Measurements from ENCODE around the gene APH1B.
"Not testable (repeated sequence)": the region's sequence is repeated elsewhere in the genome, so short reads cannot be mapped to it uniquely, and the experiment has no call there.

Gene APH1B

DNA sequence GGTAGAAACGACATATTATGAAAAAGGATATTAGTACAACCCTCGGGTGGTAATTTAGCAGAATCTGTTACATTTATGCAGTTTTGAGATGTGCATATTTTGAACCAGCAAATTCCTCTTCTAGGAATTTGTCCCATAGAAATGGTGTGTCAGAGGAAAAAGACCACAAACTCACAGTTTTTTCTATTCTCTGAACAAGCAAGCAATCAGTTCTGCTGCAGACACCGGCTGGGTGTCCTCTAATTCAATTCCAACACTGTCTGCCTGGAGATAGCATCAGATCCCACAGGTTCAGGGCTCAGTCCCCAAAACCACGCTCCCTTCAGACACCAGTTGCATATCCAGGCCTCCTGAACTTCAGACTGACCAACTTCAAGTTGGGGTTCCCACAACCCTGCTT is 36.4 kb downstream of the APH1B start:
- H3K9me3 ChIP-seq (ENCODE audit: control insufficient read depth, insufficient read depth, low read length), result no peaks in the 10 kb centered on the region
- no peaks in the 10 kb centered on the region; the same call in 1 of the 2 replicates for H3K4me1 ChIP-seq (ENCODE audit: control insufficient read depth, insufficient read depth, low read length)
- no peak overlapping the region for H3K27ac ChIP-seq (ENCODE audit: low read length)

DNA sequence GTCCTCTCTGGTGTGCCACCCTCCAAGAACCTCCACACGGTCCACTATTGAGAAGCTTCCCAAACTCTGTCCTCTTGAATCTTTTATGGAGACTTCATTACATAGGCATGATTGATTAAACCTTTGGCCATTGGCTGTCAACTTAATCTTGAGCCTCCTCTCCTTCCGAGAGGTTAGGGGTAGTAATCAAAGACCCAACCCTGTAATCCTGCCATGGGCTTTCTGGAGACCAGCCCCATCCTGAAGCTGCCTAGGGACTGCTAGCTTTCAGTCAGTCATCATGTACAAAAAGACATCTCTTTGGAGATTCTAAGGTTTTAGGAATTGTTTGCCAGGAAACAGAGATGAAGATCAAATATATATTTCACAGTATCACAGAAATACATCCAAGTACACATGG is 37.0 kb downstream of the APH1B start:
- Histone ChIP-seq H3K4me1 (ENCODE audit: control insufficient read depth, insufficient read depth, low read length) (no peaks in the 10 kb centered on the region; the same call in 1 of the 2 replicates), H3K4me3 (ENCODE audit: low read length) (no peak overlapping the region), H3K27ac (ENCODE audit: low read length) (no peak overlapping the region), H3K9me3 (ENCODE audit: control insufficient read depth, insufficient read depth, low read length) (no peaks in the 10 kb centered on the region), H3K36me3 (ENCODE audit: control insufficient read depth, insufficient read depth, low read length) (no peaks in the 10 kb centered on the region), H3K27me3 (ENCODE audit: control insufficient read depth, insufficient read depth, low read length) (no peaks in the 10 kb centered on the region)
- no CpG with 5 or more reads among the region's 2 CpGs for WGBS (ENCODE audit: insufficient coverage, insufficient read length)
- no peak for DNase-seq (ENCODE audit: low read depth, low spot score)

More for the DNA sequence above, 36.4 kb downstream of the APH1B start:
- Histone ChIP-seq H3K36me3 (ENCODE audit: control insufficient read depth, insufficient read depth, low read length) (no peaks in the 10 kb centered on the region), H3K27me3 (ENCODE audit: control insufficient read depth, insufficient read depth, low read length) (no peaks in the 10 kb centered on the region), H3K4me3 (ENCODE audit: low read length) (no peak overlapping the region)
- no CpG with 5 or more reads among the region's 4 CpGs for WGBS (ENCODE audit: insufficient coverage, insufficient read length)
- no peak for DNase-seq (ENCODE audit: low read depth, low spot score)

DNA sequence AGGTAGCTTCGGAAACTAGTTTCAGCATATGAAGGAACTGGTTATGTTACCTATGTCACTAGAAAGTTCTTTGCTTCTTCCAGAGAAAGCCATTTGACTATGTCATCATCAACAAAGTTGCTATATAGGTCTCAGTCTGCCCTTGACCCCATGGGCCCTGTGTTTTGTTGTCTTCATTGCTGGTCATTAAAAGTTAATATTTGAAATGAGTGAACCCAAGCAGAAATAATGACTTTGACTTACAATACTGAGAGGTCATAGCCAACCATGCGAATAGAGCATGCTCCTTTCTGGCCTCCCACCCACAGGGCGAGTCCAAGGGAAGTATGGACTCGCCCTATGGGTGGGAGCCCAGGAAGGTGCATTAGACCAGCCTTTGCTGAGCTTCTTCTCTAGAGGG is 40.9 kb downstream of the APH1B start:
- WGBS (ENCODE audit: insufficient coverage, insufficient read length), result no CpG with 5 or more reads among the region's 4 CpGs
- H3K36me3 ChIP-seq (ENCODE audit: control insufficient read depth, insufficient read depth, low read length), result no peaks in the 10 kb centered on the region
- H3K27ac ChIP-seq (ENCODE audit: low read length), result no peak overlapping the region
- no peak for DNase-seq (ENCODE audit: low read depth, low spot score)
- H3K27me3 ChIP-seq (ENCODE audit: control insufficient read depth, insufficient read depth, low read length), result no peaks in the 10 kb centered on the region
- H3K4me1 ChIP-seq (ENCODE audit: control insufficient read depth, insufficient read depth, low read length), result peaks cover 6% of the 10 kb centered on the region
- H3K4me3 ChIP-seq (ENCODE audit: low read length), result no peak overlapping the region
- no peaks in the 10 kb centered on the region for H3K9me3 ChIP-seq (ENCODE audit: control insufficient read depth, insufficient read depth, low read length)

DNA sequence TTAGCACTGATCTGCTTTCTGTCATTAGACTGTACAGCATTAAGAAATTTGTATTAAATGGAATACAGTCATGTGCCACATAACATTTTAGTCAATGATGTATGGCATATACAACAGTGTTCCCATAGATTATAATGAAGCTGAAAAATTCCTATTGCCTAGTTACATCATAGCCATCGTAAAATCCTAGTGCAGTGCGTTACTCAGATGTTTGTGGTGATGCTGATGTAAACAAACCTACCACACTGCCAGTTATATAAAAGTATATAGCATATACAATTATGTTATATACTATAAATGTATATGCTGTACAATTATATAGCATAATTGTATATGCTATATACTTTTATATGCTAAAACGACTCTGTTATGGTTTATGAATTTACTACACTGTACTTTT is 41.7 kb downstream of the APH1B start:
- no peak for DNase-seq (ENCODE audit: low read depth, low spot score)
- no peaks in the 10 kb centered on the region for H3K36me3 ChIP-seq (ENCODE audit: control insufficient read depth, insufficient read depth, low read length)
- no CpG with 5 or more reads among the region's 3 CpGs for WGBS (ENCODE audit: insufficient coverage, insufficient read length)
- H3K27me3 ChIP-seq (ENCODE audit: control insufficient read depth, insufficient read depth, low read length), result no peaks in the 10 kb centered on the region
- no peak overlapping the region for H3K4me3 ChIP-seq (ENCODE audit: low read length)
- H3K9me3 ChIP-seq (ENCODE audit: control insufficient read depth, insufficient read depth, low read length), result no peaks in the 10 kb centered on the region
- H3K4me1 ChIP-seq (ENCODE audit: control insufficient read depth, insufficient read depth, low read length), result peaks cover 6% of the 10 kb centered on the region
- H3K27ac ChIP-seq (ENCODE audit: low read length), result no peak overlapping the region

DNA sequence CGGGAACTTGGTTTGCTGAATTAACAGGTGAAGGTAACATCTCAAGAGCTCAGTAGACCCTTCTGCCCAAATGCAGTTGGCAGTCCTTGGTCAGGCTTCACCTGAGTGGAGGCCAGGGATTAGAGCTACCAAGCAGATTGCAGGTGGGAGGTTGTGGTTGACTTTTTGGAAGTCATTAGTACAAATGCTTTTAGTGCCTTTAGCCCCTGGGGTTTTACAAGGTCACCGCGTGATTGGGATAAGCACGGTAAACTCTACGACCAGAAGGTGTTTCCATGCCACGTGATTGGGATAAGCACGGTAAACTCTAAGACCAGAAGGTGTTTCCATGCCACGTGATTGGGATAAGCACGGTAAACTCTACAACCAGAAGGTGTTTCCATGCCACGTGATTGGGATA is 43.0 kb downstream of the APH1B start:
- DNase-seq (ENCODE audit: low read depth, low spot score); H3K27ac ChIP-seq (ENCODE audit: low read length); H3K4me1 ChIP-seq (ENCODE audit: control insufficient read depth, insufficient read depth, low read length); H3K9me3 ChIP-seq (ENCODE audit: control insufficient read depth, insufficient read depth, low read length); H3K4me3 ChIP-seq (ENCODE audit: low read length); H3K27me3 ChIP-seq (ENCODE audit: control insufficient read depth, insufficient read depth, low read length); H3K36me3 ChIP-seq (ENCODE audit: control insufficient read depth, insufficient read depth, low read length): not testable (repeated sequence)
- WGBS (ENCODE audit: insufficient coverage, insufficient read length), result no CpG with 5 or more reads among the region's 10 CpGs

DNA sequence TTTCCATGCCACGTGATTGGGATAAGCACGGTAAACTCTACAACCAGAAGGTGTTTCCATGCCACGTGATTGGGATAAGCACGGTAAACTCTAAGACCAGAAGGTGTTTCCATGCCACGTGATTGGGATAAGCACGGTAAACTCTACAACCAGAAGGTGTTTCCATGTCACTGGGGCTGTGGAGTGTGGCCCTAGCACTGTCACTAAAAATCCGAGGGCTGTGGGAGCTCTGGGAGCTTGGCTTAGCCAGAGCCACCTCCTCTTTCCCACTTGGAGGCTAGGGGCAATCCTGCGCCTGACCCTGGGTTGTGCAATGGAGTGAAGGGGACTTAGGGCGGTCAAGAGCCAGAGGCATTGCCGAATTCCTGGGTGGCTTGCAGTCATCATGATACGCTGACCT is 43.6 kb downstream of the APH1B start:
- DNase-seq (ENCODE audit: low read depth, low spot score); H3K27ac ChIP-seq (ENCODE audit: low read length); H3K4me1 ChIP-seq (ENCODE audit: control insufficient read depth, insufficient read depth, low read length); H3K27me3 ChIP-seq (ENCODE audit: control insufficient read depth, insufficient read depth, low read length); H3K36me3 ChIP-seq (ENCODE audit: control insufficient read depth, insufficient read depth, low read length); H3K9me3 ChIP-seq (ENCODE audit: control insufficient read depth, insufficient read depth, low read length); H3K4me3 ChIP-seq (ENCODE audit: low read length): not testable (repeated sequence)
- no CpG with 5 or more reads among the region's 11 CpGs for WGBS (ENCODE audit: insufficient coverage, insufficient read length)

DNA sequence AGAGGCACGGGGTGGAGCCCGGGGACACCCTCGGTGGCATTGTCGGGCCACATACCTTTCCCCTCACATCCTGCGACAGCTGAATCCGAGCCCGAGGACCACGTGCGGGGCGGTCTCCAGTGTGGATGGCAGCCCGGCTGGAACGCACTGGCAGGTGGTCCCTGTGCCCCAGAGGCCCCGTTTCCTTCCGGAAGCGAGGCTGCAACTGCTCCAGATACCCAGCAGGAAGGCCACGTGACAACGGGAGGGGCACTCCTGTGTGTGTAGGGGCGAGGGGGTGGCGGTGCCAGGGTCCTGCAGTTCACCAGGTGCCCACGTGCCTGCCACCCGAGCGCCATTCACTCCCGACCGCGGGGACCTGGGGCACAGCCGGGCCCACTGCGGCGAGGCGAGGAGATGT is 44.1 kb downstream of the APH1B start:
- no CpG with 5 or more reads among the region's 29 CpGs for WGBS (ENCODE audit: insufficient coverage, insufficient read length)
- no peak for DNase-seq (ENCODE audit: low read depth, low spot score)
- H3K27ac ChIP-seq (ENCODE audit: low read length), result no peak overlapping the region

DNA sequence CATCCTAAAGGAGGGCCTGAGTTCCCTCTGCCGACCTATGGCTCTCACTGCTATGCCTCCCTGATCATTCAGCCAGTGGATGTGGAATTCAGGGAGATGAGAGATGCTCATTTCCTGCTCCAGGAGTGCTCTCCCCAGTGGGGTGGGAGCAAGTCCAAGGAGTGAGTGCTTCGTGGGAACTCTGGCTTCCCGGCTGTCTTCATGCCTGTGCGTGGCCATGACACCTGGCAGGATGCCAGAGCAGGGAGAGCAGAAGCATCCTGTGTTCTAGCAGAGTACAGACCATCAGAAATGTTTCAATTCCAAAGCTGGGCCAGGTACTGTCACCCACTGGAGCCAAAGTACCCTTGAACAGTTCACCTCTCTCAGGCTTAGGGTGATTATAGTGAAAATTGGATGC is 45.1 kb downstream of the APH1B start:
- no CpG with 5 or more reads among the region's 4 CpGs for WGBS (ENCODE audit: insufficient coverage, insufficient read length)
- DNase-seq (ENCODE audit: low read depth, low spot score), result no peak
- H3K27ac ChIP-seq (ENCODE audit: low read length), result no peak overlapping the region

More for the DNA sequence above, 44.1 kb downstream of the APH1B start:
- H3K27me3 ChIP-seq (ENCODE audit: control insufficient read depth, insufficient read depth, low read length), result no peaks in the 10 kb centered on the region
- no peaks in the 10 kb centered on the region for H3K36me3 ChIP-seq (ENCODE audit: control insufficient read depth, insufficient read depth, low read length)
- no peaks in the 10 kb centered on the region for H3K9me3 ChIP-seq (ENCODE audit: control insufficient read depth, insufficient read depth, low read length)
- H3K4me1 ChIP-seq (ENCODE audit: control insufficient read depth, insufficient read depth, low read length), result peaks cover 6% of the 10 kb centered on the region
- no peak overlapping the region for H3K4me3 ChIP-seq (ENCODE audit: low read length)

DNA sequence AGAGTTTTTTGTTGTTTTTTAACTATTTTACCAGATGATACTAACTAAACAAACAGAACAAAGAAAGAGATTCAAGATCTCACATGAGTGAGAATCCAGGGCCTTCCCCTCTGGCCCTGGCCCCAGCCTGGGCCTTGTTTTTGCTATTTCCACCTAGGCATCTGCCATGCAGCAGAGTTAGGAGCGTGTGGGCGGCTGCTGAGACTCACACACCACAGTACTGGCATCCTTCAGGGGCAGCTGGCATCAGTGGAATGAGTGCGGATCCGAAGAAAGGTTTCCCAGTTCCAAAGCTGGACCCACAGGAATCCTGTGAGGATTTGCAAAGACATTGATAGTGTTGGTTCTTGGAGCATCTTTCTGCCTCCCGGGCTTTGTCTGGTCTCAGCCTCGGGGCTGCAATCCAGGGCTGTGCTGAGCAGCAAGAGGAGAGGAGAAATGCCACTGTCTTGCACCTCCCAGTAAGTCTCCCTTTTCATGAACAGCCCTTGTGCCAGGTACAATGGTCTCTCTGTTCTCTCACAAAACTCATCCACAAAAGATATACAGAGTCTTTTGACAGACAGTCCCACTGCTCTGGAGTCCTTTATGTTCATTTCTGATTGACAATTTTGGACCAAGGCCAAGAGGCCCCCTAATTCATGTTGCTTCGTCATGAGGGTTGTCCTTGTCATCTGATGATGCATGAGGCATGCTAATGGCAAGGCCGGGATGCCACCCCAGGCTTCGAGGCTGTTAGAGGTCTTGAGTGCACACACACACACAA is 46.6 kb downstream of the APH1B start:
- H3K27me3 ChIP-seq (ENCODE audit: control insufficient read depth, insufficient read depth, low read length), result no peaks in the 10 kb centered on the region
- H3K9me3 ChIP-seq (ENCODE audit: control insufficient read depth, insufficient read depth, low read length), result no peaks in the 10 kb centered on the region
- WGBS (ENCODE audit: insufficient coverage, insufficient read length), result no CpG with 5 or more reads among the region's 9 CpGs
- H3K4me1 ChIP-seq (ENCODE audit: control insufficient read depth, insufficient read depth, low read length), result peaks cover 6% of the 10 kb centered on the region
- no peak overlapping the region for H3K4me3 ChIP-seq (ENCODE audit: low read length)
- no peak overlapping the region for H3K27ac ChIP-seq (ENCODE audit: low read length)
- DNase-seq (ENCODE audit: low read depth, low spot score), result no peak
- no peaks in the 10 kb centered on the region for H3K36me3 ChIP-seq (ENCODE audit: control insufficient read depth, insufficient read depth, low read length)

More for the DNA sequence above, 45.1 kb downstream of the APH1B start:
- peaks cover 6% of the 10 kb centered on the region for H3K4me1 ChIP-seq (ENCODE audit: control insufficient read depth, insufficient read depth, low read length)
- H3K27me3 ChIP-seq (ENCODE audit: control insufficient read depth, insufficient read depth, low read length), result no peaks in the 10 kb centered on the region
- H3K4me3 ChIP-seq (ENCODE audit: low read length), result no peak overlapping the region
- H3K9me3 ChIP-seq (ENCODE audit: control insufficient read depth, insufficient read depth, low read length), result no peaks in the 10 kb centered on the region
- no peaks in the 10 kb centered on the region for H3K36me3 ChIP-seq (ENCODE audit: control insufficient read depth, insufficient read depth, low read length)

DNA sequence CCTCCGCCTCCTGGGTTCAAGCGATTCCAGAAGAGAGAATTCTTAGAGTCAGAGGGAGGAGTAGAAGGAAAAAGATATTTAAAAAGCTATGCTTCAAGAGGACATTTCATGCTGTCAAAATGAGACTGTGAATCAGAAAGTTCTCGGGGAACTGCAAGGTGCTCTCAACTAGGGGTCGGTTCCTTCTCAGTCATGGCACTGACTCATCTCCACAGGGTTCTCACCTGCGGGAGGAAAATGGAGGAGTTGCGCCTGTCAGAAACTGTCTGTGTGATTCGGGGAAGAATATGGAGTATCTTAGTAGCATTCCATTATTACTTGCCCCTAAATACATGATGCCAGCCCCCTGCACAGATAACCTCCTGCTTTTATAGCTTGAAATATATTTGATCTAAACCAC is 47.4 kb downstream of the APH1B start:
- Histone ChIP-seq H3K27me3 (ENCODE audit: control insufficient read depth, insufficient read depth, low read length) (no peaks in the 10 kb centered on the region), H3K4me3 (ENCODE audit: low read length) (no peak overlapping the region), H3K27ac (ENCODE audit: low read length) (no peak overlapping the region), H3K36me3 (ENCODE audit: control insufficient read depth, insufficient read depth, low read length) (no peaks in the 10 kb centered on the region), H3K9me3 (ENCODE audit: control insufficient read depth, insufficient read depth, low read length) (no peaks in the 10 kb centered on the region), H3K4me1 (ENCODE audit: control insufficient read depth, insufficient read depth, low read length) (peaks cover 6% of the 10 kb centered on the region)
- WGBS (ENCODE audit: insufficient coverage, insufficient read length), result no CpG with 5 or more reads among the region's 7 CpGs
- no peak for DNase-seq (ENCODE audit: low read depth, low spot score)

Measured in iPS DF 6.9 (cell line).